Breast epithelium (tissue), 3 donors: Measurements from ENCODE around the gene MARF1.

Source experiments
- POLR2A ChIP-seq: fragments of 450-650 bp; IDR thresholded peaks from one replicate; pipeline ENCODE4 v1.6.1; 2016; ENCODE audit warnings: antibody characterized with exemption, mild to moderate bottlenecking, moderate library complexity
- POLR2AphosphoS5 ChIP-seq, 3 donors: sonication (generic); formaldehyde crosslinking; IDR thresholded peaks; one replicate each; pipeline ENCODE4 v1.6.1; 2017; ENCODE audit warnings: antibody characterized with exemption in 3 of 3
- TF ChIP-seq, protein P1 (sequence below), 3 donors: fragments of 450-650 bp; IDR thresholded peaks; one replicate each; pipeline ENCODE4 v1.5.1; 2016 to 2017; ENCODE audit warnings: antibody characterized with exemption in 3 of 3, mild to moderate bottlenecking in 3 of 3, moderate library complexity in 3 of 3

DNA sequence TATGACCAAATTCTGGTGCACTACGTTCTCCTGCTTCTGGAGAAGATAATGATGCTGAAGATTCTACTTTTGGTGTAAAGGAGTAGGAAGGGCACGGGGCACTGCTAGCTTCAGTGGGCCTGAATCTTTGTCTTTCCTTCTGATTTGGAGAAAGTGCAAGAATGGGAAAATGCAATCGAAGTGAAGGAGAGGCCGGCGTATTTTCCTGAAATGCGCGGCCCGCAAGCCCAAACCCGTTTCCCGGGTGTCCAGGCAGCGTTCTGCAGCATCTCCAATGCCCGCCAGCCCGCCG lies 6.7 kb upstream of the MARF1 start:
- TF ChIP-seq, protein P1, sequence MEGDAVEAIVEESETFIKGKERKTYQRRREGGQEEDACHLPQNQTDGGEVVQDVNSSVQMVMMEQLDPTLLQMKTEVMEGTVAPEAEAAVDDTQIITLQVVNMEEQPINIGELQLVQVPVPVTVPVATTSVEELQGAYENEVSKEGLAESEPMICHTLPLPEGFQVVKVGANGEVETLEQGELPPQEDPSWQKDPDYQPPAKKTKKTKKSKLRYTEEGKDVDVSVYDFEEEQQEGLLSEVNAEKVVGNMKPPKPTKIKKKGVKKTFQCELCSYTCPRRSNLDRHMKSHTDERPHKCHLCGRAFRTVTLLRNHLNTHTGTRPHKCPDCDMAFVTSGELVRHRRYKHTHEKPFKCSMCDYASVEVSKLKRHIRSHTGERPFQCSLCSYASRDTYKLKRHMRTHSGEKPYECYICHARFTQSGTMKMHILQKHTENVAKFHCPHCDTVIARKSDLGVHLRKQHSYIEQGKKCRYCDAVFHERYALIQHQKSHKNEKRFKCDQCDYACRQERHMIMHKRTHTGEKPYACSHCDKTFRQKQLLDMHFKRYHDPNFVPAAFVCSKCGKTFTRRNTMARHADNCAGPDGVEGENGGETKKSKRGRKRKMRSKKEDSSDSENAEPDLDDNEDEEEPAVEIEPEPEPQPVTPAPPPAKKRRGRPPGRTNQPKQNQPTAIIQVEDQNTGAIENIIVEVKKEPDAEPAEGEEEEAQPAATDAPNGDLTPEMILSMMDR (IDR thresholded peaks at IDR 0.05): no peak
- TF ChIP-seq POLR2A (no peak), POLR2AphosphoS5 (IDR thresholded peaks at IDR 0.05) (no peak)
